Ureter (tissue), 1 donor: ENCODE measurements around the gene ALK. TPM values are rescaled to one million over a fixed set of nuclear protein-coding genes. Genes with fewer than 3 reads are reported as not detected.

Experiments used
- DNase-seq: peaks from one replicate; pipeline ENCODE4 v3.0.0-alpha.2; 2020; ENCODE audit warnings: low spot score
- total RNA-seq: library from RNA; stranded (reverse); gene quantifications from one replicate; pipeline ENCODE4 v1.2.4, GENCODE V29; 2023
- donor health status: DM: yes; HTN: yes; CAD: no.

ALK gene
- total RNA-seq, 1 donor from 2014 or later = 0.36 TPM

GRCh38 chr2:29530281-29530680 lies 391.1 kb downstream of the ALK start:
- DNase-seq = no peak

GRCh38 chr2:29528891-29529520 lies 392.4 kb downstream of the ALK start:
- peak; percentile 47 for DNase-seq

GRCh38 chr2:29528371-29528770 lies 393.0 kb downstream of the ALK start:
- no peak for DNase-seq

- no peak for DNase-seq
Measured at GRCh38 chr2:29527947-29528346, 393.4 kb downstream of the ALK start.

DNA sequence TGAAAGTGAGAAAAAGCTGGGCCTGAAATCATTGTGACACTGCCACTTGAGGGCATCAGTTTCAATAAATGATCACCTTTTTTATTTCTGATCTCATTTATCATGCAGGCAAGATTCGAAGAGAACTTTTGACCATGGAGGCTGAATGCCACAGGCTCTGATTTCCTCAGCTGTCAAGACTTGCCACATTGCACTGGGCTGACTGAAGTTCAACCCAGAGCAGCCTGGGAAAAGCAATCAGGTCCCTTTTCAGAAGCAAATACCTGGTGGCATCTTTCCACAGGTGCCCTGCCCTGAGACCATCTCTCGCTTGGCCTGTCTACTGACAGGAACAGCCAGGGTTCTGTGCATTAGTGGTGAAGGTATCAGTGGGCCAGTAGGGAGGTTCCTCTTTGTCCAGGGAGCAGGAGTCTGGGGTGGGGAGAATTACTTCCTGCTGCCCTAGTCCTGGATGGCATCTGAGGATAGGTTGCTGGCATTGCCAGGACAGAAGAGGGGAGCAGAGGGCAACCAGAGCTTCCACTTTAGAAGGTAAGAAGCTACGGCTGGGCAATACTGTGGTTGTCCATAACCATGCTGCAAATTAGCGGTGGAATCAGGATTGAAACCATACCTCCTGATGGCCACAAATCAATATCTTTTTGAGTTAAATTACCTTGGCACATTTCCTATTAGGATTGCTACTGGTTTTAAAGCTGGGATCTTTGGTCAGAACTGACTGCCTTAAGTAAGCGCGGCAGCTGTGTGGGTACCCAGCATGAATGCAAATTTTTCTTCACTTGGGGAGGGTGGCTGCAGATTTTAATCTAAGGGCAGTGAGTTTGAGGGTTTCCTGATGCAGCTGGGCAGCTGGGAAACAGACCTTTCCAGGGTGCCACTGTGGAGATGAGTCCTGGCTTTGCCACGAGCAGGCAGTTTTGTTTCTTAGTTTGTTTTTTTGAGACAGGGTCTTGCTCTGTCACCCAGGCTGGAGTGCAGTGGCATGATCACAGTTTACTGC lies 394.5 kb downstream of the ALK start:
- no peak for DNase-seq

DNA sequence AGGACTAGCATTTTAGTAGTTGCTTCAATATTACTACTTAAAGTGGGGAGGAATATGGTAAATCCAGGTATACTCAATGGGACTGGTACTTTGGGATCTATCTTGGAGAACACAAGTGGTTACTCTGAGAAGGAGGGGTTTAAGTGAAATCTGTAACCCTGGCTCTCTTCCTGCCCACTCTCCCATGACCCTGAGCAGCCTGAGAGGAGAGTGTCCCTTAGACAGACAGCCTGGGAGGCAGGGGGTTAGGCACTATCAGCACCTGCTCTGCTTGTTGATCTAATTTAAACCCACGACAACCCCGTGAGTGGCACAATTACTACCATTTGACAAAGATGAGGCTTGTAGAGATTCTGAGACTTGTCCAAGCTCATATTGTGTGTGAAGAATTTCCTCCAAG lies 395.5 kb downstream of the ALK start:
- DNase-seq = no peak

- DNase-seq = no peak
Measured at GRCh38 chr2:29524652-29525051, 396.7 kb downstream of the ALK start.

DNA sequence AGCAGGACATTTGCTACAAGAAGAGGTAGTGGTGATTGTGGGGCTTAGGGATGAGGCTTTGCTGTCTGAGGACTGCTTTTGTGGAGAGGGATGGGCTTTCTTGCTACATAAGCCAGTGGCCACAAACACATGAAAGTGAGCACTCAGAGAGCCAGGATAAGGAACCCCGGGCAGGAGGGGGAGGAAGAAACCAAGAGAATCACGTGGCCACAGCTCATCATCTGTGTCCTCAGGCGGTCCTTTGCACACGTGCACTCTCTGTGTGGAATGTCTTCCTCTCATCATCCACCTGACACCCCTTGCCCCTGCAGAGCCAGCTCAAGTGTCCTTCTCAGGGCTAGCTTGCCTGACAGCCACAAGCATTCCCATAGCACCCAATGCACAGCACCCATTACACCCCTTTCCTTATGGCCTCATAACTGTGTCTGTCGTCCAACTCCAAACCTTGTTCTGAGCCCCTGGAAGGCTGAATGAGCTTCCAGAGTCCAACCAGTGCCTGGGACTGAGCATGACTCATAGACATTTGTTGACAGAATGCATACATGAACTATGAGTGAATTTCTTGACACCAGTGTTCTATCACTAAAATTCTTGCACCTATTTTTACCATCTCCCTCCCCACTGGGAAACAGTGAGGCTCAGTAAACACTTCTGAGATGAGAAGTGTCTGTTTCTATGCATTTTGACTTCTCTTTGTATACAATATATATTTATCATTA lies 398.3 kb downstream of the ALK start:
- no peak for DNase-seq

DNA sequence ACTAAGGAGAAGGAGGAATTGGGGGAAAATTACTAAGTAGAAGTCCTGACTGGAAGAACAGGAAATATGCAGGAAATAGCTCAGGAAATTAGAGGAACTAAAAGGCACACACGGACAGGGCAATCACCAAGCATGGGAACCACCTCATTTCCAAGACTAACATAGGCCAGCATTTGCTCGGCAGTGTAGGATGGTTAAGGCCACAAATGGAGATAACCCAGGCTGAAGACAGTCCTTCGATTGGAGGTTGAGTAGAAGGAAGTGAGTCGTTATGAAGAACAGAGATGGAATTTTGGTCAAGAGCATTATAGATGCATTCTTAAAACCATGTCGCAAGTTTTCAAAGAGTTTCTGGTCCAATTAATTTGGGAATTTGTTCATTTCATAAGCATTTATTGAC lies 401.4 kb downstream of the ALK start:
- no peak for DNase-seq

DNA sequence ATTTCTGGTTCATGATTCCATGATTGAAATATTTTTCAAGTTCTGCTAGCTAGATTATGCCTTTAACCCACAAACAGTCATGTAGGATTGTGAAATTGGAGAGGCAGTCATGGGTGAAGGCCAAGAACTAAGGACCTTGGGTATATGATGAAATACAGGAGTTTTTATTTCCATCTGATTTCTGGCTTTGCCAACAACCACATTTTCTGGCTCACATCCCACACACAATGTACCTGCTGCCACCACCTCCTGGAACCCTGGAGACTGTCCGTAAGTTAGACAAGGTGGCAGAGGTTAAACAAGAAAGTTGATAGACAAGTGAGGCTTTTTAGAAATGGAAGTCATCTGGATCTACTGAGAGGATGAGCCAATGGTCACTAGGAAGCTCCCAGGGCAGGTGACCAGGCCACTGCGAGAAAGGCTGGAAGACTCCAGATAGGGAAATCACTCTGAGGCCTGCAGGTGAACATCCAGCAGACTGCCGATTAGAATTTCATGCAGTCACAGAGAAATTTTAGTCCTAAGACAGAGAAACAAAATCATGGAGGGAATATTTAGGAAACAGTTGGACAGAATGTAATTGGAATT lies 402.0 kb downstream of the ALK start:
- no peak for DNase-seq

DNA sequence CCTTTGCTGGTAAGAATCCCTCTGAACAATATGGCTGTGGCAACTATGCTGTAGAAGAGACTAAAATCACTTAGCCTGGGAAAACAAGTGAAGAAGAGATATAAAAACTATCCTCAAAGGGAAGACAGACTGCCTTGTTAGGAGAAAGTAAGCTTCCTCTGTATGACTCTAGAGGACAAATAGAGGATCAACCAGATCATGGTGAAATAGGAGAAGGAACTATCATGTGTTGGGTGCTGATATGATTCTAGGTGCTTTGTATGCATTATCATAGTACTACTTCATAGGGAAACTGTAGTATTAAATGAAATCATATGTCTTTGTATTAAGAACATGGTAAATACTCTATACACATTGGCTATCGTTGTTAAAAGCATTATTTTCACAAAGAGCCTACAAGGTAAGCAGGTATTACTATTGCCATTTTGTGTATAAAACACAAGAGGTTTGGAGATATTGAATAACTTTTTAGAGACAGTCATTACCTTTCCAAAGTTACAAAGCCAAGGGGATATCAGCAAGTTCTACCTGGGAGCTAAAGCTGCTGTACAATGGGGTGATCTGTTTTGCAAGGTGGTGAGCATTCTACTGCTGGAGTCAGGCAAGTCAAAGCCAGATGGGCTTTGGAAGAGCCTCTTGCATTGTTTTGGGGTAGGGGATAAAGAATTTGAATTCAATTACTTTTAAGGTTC lies 402.6 kb downstream of the ALK start:
- no peak for DNase-seq

DNA sequence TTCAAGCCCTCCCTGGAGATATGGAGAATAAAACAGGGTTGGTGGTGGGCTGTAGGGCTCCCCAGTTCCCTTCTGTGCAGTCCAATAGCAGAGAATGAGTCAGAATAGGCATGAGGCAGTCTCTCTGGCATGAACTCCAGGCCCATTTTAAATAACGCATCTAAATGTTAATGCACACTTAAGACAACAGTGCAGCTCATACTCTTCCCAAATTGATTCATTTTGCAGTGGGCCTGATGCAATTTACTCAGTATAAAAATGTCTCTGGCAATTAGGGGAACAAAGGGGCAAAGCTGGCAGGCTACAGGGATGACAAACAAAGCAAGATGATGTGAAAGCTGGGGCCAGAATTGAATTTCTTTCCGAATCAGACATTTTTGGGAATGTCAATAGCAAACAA lies 403.4 kb downstream of the ALK start:
- DNase-seq = no peak

GRCh38 chr2:29517413-29517812 lies 404.0 kb downstream of the ALK start:
- no peak for DNase-seq

- no peak for DNase-seq
Measured at GRCh38 chr2:29516767-29517166, 404.6 kb downstream of the ALK start.

DNA sequence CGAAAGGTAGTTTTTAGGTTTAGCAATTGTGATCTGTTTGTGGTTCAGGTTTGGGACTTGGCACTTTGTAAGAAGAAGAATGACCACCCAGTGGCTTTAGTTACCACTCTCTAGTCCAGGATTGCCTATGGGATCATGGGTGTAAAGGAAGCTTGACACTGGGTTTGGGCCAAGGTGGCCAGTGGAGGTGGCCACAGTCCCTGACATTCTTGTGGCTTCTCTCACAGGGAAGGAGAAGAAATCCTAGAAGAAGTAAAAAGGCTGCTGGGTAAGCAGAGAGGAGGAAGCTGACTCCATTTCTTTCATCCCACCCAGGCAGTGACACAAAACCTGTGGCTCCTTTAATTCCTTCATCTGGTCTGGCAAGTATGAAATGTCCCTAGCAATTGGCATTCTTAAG lies 411.5 kb downstream of the ALK start:
- no peak for DNase-seq

DNA sequence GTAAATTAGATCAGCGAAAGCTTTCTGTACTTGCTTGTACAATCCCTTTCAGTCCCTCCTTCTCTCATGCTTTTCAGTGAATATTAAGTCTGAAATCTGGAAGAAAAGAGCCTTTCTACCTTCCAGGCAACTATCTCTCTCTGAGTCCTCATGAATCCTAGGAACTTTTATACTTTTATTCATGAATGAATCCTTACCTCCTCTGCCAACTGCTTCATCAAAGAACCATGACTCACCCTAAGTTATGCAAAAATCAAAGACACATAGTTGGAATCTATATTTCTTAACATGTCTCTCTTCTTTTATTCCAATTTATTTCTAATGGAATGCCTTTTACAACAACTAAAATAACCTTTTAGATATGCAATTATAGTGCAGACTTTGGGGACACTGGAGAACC lies 412.0 kb downstream of the ALK start:
- no peak for DNase-seq

- DNase-seq = no peak
Measured at GRCh38 chr2:29504746-29505145, 416.6 kb downstream of the ALK start.

GRCh38 chr2:29502460-29502911 lies 418.9 kb downstream of the ALK start:
- no peak for DNase-seq

DNA sequence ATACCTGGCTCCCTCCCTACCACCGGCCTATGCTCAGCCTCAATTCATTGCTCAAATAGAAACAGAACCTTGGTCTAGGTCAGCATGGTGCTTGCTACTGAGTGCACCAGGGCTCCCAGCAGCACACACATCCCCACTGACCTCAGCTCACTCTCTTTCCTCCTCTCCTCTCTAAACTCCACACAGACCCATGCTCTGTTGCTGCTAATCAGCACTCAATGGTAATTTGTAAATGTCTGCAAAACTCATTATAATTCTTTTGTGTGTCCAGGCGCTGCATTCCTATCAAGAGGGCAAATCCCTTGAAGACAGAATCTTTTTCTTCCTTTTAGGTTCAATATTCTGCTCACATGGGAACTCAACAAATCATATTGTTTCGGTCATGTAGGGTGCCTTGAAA lies 424.0 kb downstream of the ALK start:
- no peak for DNase-seq

- DNase-seq = no peak
Measured at GRCh38 chr2:29496198-29496597, 425.2 kb downstream of the ALK start.

DNA sequence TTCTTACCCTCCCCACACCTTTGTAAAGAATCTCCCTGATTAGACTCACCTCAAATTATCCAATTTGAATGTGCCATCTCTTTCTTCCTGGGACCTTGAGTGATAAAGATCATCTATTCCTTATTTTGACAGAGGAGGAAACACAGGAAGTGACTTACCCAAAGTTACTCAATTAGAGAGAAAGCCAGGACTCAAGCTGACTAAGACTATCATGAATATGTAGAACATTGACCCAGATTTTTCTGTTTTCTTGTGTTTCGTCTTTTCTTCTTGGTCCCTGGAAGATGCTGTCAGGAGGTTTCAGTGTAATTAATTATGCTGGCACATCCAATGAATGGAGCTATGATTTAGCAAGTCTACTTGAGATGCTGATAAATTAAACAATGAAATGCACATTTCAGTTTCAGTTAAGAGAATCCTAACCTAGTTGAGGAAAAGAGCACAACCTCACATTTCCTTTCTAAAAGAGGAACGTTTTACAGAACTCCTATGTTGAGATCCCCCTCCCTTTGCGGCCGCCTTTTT lies 425.8 kb downstream of the ALK start:
- DNase-seq = no peak
